ENCODE measurements around the gene DLGAP1.
"Not testable (repeated sequence)": the region's sequence is repeated elsewhere in the genome, so short reads cannot be mapped to it uniquely, and the experiment has no call there.

DLGAP1 gene

GRCh38 chr18:3584897-3585460 lies 870.1 kb downstream of the DLGAP1 start:
- ATAC-seq = no peak
- TF ChIP-seq RARB (CRISPR knock-in tag; IDR thresholded peaks at IDR 0.05) (no peak), SNAI2 (CRISPR knock-in tag; IDR thresholded peaks at IDR 0.05) (no peak), CSDC2 (CRISPR knock-in tag; IDR thresholded peaks at IDR 0.05) (no peak)

DNA sequence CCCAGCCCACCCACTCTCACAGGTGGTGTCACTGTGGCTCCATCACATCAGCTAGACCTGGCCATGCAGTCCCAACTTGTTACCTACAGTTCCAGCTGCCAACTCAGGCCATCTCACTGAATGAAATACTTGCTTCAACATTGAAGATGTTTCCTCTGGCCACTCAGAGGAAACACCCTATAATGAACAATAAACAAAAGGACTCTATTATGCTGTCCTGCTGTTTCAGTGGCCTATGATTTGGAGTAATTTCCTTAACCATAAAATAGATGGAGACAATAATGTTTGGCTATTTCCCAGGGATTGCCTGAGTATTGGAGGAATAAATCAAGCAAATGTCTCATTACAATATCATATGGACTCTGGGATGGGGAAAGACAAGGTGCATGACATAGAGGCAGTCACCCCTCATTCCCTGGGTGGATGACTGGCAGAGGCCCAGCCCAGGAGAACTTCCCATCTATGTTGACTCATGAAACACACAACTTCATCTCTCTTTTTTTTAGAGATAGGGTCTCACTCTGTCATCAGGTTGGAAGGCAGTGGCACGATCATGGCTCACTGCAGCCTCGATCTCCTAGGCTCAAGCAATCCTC lies 870.7 kb downstream of the DLGAP1 start:
- no peak for ATAC-seq
- TF ChIP-seq ZFP30 (CRISPR knock-in tag; IDR thresholded peaks at IDR 0.05) (no peak), CSDC2 (CRISPR knock-in tag; IDR thresholded peaks at IDR 0.05) (no peak), OSR1 (CRISPR knock-in tag; IDR thresholded peaks at IDR 0.05) (no peak), SNAI2 (CRISPR knock-in tag; IDR thresholded peaks at IDR 0.05) (no peak), ARNTL (CRISPR knock-in tag; IDR thresholded peaks at IDR 0.05; ENCODE audit: borderline replicate concordance, low read depth) (no peak), ZNF8 (CRISPR knock-in tag; IDR thresholded peaks at IDR 0.05) (no peak)
- TF ChIP-seq, protein P1, sequence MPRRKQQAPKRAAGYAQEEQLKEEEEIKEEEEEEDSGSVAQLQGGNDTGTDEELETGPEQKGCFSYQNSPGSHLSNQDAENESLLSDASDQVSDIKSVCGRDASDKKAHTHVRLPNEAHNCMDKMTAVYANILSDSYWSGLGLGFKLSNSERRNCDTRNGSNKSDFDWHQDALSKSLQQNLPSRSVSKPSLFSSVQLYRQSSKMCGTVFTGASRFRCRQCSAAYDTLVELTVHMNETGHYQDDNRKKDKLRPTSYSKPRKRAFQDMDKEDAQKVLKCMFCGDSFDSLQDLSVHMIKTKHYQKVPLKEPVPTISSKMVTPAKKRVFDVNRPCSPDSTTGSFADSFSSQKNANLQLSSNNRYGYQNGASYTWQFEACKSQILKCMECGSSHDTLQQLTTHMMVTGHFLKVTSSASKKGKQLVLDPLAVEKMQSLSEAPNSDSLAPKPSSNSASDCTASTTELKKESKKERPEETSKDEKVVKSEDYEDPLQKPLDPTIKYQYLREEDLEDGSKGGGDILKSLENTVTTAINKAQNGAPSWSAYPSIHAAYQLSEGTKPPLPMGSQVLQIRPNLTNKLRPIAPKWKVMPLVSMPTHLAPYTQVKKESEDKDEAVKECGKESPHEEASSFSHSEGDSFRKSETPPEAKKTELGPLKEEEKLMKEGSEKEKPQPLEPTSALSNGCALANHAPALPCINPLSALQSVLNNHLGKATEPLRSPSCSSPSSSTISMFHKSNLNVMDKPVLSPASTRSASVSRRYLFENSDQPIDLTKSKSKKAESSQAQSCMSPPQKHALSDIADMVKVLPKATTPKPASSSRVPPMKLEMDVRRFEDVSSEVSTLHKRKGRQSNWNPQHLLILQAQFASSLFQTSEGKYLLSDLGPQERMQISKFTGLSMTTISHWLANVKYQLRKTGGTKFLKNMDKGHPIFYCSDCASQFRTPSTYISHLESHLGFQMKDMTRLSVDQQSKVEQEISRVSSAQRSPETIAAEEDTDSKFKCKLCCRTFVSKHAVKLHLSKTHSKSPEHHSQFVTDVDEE (CRISPR knock-in tag; IDR thresholded peaks at IDR 0.05) = no peak

DNA sequence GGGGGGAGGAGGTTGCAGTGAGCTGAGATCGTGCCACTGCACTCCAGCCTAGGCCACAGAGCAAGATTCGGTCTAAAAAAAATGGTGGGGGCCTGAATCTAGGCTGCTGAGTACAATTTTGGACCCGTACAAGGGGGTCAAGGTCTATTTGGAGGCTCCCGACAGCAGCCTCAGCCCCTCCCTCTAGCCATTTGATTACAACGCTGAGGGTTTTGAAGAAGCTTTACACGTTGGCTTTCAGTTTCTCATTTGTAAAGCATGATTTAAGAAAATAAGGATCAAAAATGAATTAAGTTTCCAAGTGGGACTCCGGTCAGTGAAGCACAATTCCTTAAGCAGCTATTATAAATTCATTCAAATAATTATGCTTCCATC lies 871.2 kb downstream of the DLGAP1 start:
- no peak for ATAC-seq
- TF ChIP-seq ARNTL (CRISPR knock-in tag; IDR thresholded peaks at IDR 0.05; ENCODE audit: borderline replicate concordance, low read depth) (no peak), OSR1 (CRISPR knock-in tag; IDR thresholded peaks at IDR 0.05) (no peak), ISL1 (CRISPR knock-in tag; IDR thresholded peaks at IDR 0.05) (no peak), TOX (CRISPR knock-in tag; IDR thresholded peaks at IDR 0.05; ENCODE audit: borderline replicate concordance) (no peak), ZNF70 (CRISPR knock-in tag; IDR thresholded peaks at IDR 0.05) (no peak), ZFP3 (CRISPR knock-in tag; IDR thresholded peaks at IDR 0.05) (no peak), ZFP30 (CRISPR knock-in tag; IDR thresholded peaks at IDR 0.05) (no peak), TCF4 (CRISPR knock-in tag; IDR thresholded peaks at IDR 0.05; ENCODE audit: borderline replicate concordance) (no peak), ZC3H10 (CRISPR knock-in tag; IDR thresholded peaks at IDR 0.05) (no peak), CSDC2 (CRISPR knock-in tag; IDR thresholded peaks at IDR 0.05) (no peak), PPARA (CRISPR knock-in tag; IDR thresholded peaks at IDR 0.05; ENCODE audit: borderline replicate concordance) (no peak), RARB (CRISPR knock-in tag; IDR thresholded peaks at IDR 0.05) (no peak), ZNF565 (CRISPR knock-in tag; conservative IDR thresholded peaks at IDR 0.05; ENCODE audit: low read depth) (no peak)
- TF ChIP-seq, protein P2, sequence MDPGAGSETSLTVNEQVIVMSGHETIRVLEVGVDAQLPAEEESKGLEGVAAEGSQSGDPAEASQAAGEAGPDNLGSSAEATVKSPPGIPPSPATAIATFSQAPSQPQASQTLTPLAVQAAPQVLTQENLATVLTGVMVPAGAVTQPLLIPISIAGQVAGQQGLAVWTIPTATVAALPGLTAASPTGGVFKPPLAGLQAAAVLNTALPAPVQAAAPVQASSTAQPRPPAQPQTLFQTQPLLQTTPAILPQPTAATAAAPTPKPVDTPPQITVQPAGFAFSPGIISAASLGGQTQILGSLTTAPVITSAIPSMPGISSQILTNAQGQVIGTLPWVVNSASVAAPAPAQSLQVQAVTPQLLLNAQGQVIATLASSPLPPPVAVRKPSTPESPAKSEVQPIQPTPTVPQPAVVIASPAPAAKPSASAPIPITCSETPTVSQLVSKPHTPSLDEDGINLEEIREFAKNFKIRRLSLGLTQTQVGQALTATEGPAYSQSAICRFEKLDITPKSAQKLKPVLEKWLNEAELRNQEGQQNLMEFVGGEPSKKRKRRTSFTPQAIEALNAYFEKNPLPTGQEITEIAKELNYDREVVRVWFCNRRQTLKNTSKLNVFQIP (CRISPR knock-in tag; IDR thresholded peaks at IDR 0.05; ENCODE audit: borderline replicate concordance, low read depth) = no peak
- TF ChIP-seq, protein P3, sequence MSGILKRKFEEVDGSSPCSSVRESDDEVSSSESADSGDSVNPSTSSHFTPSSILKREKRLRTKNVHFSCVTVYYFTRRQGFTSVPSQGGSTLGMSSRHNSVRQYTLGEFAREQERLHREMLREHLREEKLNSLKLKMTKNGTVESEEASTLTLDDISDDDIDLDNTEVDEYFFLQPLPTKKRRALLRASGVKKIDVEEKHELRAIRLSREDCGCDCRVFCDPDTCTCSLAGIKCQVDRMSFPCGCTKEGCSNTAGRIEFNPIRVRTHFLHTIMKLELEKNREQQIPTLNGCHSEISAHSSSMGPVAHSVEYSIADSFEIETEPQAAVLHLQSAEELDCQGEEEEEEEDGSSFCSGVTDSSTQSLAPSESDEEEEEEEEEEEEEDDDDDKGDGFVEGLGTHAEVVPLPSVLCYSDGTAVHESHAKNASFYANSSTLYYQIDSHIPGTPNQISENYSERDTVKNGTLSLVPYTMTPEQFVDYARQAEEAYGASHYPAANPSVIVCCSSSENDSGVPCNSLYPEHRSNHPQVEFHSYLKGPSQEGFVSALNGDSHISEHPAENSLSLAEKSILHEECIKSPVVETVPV (CRISPR knock-in tag; IDR thresholded peaks at IDR 0.05) = no peak
- TF ChIP-seq, protein P4, sequence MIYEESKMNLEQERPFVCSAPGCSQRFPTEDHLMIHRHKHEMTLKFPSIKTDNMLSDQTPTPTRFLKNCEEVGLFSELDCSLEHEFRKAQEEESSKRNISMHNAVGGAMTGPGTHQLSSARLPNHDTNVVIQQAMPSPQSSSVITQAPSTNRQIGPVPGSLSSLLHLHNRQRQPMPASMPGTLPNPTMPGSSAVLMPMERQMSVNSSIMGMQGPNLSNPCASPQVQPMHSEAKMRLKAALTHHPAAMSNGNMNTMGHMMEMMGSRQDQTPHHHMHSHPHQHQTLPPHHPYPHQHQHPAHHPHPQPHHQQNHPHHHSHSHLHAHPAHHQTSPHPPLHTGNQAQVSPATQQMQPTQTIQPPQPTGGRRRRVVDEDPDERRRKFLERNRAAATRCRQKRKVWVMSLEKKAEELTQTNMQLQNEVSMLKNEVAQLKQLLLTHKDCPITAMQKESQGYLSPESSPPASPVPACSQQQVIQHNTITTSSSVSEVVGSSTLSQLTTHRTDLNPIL (CRISPR knock-in tag; IDR thresholded peaks at IDR 0.05; ENCODE audit: low read depth) = no peak

DNA sequence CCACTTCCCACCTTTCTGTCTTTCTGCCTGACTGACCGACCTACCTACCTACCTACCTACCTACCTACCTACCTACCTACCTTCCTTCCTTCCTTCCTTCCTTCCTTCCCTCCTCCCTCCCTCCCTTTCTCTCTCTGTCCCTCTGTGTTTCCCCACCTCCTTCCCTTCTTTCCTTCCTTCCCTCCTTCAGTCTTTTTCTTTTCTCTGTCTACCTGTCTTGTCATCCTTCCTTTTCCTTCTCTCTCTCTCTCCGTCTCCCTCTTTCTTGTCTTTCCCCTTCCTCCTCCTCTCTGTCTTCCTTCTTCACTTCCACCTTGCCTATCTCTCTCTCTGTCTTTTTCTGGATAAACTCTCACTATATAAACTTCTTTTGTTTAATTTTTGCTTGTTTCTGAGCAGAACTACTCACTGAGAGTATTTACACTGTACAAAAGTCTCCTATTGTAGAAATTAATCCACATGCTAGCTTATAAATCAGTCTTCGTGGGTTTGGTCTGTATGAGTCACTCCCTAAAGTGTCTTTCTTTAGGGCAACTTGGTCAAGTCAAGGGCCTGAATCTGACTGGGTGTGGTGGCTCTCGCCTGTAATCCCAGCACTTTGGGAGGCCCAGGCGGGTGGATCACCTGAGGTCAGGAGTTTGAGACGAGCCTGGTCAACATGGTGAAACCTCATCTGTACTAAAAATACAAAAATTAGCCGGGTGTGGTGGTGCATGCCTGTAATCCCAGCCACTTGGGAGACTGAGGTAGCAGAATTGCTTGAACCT lies 871.8 kb downstream of the DLGAP1 start:
- ATAC-seq = not testable (repeated sequence)

Data from SK-N-SH treated with all-trans-retinoic acid at 6 μM for 48 hours (cell line).